ENCODE results near the gene FAM50A.
"Not testable (repeated sequence)": the region's sequence is repeated elsewhere in the genome, so short reads cannot be mapped to it uniquely, and the experiment has no call there.

The FAM50A gene

DNA sequence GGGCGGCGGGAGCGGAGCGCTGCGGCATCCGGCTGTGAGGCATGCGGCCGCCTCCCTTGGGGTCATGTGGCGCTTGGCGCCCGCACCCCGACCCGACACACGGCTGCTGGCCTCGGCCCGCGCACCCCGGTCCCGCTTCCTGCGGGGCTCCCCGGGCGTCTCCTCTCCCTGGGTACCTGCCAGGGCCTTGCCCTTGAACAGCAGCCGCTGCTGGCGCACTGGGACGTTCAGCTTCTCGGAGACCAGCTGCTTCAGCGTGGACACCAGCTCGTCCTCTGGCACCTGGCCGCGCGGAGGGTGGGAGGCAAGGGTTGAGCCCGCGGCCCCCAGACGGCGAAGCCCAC, 42.1 kb downstream of the FAM50A start:
- peak; percentile 35 for DNase-seq

- DNase-seq = peak; percentile 64
Measured at GRCh38 chrX:154486396-154487207, 42.7 kb downstream of the FAM50A start, which contains the start of gene UBL4A. UBL4A (minus strand) TSS chrX:154486615; CDS start chrX:154486584, 31 bp downstream.

DNA sequence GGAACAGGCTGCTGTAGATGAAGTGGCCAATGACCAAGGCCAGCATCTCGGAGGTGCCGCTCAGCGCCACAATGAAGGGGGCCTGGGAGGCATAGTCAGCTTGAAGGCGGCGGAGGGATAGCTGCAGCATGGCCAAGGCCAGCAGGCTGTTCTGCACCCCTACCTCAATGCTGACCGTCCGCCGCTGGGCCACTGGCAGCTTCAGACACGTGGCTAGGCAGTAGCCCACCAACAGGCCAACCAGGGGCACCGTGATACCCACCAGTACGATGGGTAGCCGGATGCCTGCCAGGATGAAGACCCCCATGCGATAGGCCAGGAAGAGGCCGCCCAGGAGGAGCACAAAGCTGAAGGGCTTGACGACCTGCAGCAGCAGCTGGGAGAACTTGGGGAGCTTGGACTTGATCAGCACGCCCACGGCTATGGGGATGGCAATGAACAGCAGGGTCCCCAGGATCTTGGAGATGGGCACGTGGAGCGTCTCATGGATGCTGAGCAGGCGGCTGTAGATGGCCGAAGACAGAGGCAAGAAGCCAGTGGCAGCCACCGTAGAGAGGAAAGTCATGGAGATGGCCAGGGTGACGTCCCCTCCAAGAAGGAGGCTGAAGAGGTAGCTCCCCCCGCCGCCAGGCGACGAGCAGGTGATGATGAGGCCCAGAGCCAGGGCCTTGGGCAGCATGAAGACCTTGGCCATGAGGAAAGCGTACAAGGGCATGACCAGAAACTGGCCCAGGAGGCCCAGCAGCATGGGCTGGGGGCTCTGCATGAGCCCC, 43.8 kb downstream of the FAM50A start:
- DNase-seq = no peak

DNA sequence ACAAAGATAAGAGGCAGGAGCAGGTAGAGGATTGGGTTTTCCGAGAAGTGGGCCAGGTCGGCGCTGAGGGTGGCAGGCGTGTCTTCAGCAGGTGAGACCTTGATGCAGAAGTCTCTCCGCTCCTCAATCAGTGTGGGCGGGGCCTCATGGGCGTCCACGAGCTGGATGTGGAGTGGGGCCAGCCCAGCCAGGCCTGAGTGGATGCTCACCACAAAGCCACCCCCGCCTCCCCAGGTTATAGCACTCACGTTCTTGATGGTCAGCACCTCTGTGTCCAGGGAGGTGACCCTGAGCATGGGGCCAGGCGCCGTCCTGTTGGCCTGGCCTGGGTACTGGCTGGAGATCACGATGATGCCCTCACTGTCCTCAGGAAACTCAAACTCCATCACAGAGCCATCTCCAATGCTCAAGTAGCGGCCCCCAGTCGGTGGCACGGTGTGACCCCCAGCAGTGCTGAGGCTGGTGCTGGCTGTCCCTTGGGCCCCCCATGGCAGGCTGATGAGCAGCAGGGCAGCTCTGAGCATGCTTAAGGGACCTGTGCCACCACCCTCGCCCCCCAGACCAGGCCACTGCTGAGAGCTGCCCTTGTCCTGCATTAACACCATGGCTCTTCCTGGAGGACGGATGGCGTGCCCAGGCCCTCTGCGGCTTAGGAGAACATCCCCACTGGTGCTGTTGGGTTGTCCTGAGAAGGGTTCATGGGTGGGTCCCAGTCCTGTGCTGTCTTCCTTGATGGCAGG, 44.6 kb downstream of the FAM50A start:
- DNase-seq = no peak

DNA sequence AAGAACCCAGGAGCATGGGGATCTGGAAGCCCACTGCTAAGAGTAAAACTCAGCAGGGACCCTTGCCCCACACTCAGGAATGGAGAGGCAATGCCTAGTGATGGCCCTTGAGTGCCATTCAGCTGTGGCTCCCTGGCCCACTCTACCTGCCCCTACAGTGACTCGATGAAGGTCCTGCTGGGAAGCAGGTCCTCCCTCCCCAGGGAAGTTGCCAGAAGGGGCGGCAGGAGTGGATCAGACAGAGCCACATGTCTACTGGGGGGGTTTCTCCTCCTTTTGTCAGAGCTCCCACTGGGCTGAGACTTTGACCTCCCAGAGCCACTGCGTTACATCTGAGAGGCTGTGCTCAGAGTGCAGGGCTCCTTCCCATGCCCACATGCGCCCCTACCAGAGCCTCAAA, 45.2 kb downstream of the FAM50A start:
- no peak for DNase-seq

DNA sequence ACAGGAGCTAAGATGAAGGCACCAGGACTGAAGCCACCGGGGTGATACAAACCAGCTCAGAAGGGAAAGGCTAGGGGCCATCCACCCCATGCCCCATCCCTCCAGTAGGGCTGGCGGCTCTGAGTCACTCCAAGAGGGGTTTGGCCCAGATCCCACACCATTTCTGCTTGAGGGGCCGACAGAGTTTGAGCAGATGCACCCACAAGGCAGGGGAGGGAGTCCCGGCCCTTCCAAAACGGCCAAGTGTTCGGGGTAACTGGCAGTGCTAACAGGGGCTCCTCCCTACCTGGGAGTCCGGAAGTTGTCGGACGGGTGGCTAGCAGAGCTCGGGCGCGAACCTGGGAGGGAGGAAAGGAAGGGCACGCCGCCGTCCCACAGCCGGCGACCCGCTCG, 46.1 kb downstream of the FAM50A start:
- DNase-seq = no peak

- DNase-seq = peak; percentile 94
Measured at GRCh38 chrX:154490414-154491083, 46.6 kb downstream of the FAM50A start, which contains the start of gene SLC10A3. SLC10A3 (minus strand) TSS chrX:154490629; CDS start chrX:154488940, 1,689 bp downstream.

DNA sequence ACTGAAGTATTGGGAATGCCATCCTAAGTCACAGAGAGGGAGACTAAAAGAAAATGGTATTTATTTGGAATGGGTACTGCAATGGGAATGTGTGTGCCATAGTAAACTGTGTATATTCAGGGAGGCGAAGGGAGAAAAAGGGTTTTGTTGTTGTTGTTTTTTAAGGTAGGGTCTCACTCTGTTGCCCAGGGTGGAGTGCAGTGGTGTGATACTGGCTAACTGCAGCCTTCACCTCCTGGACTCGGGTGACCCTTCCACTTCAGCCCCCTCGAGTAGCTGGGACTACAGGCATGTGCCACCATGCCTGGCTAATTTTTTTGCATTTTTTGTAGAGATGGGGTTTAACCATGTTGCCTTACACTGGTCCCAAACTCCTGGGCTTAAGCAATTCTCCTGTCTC, 50.8 kb downstream of the FAM50A start:
- DNase-seq = no peak

DNA sequence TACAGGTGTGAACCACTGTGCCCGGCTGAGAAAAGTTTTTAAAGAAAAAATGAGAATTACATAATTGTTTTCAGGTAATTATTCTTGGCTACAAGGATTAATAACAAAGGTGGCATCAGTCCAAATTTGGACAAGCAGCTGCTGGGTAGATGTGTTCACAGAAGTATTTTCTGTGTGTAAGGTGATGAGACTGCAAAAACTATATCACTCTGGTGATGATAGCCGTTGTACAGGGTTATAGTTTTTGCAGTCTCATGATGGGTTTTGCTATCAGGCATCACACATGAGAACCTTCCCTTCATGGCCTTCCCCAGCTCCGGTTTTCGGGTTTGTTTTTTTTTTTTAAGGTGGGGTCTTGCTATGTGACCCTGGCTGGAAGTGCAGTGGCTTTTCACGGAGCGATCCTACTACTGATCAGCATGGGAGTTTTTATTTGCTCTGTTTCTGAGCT, 51.6 kb downstream of the FAM50A start:
- no peak for DNase-seq

- DNase-seq = not testable (repeated sequence)
Measured at GRCh38 chrX:154496591-154497137, 52.7 kb downstream of the FAM50A start.

All from CD4-positive, alpha-beta T cell treated with Interleukin-10 for 1 hour (primary cell).